PC-9 (cell line): ENCODE results near the gene SLC22A14. TPM values are rescaled to one million over a fixed set of nuclear protein-coding genes. Genes with fewer than 3 reads are reported as not detected.

ENCODE experiments used
- BruUV-seq: library from RNA; stranded (reverse); fragments of 400-500 nt; replicated peaks from 2 replicates; lab custom pipeline; 2021; lab: Mats Ljungman, UMichigan
- CTCF ChIA-PET: fragments of 300-600 bp; sonication (Branson Sonifier 250); formaldehyde crosslinking; loops from one replicate; lab custom pipeline; 2022; ENCODE audit warnings: antibody characterized with exemption; lab: Charles Lee
- POLR2A ChIA-PET: fragments of 300-600 bp; sonication (Branson Sonifier 250); formaldehyde crosslinking; loops from one replicate; lab custom pipeline; 2022; ENCODE audit warnings: antibody characterized with exemption; ENCODE audit not compliant: unreplicated experiment; lab: Charles Lee
- DNase-seq, 2 experiments: peaks; one replicate each; pipeline versions ENCODE4 v3.0.0 to v3.0.0-alpha.2; 2015 to 2022; ENCODE audit warnings: mixed read lengths in 1 of 2
- H2AFZ ChIP-seq: fragments of 200-600 bp; sonication (generic); 2 replicates; pipeline ENCODE4 v1.8.1; 2017; ENCODE audit warnings: antibody characterized with exemption
- H3F3A ChIP-seq: fragments of 200-600 bp; sonication (generic); 2 replicates; pipeline ENCODE4 v1.8.1; 2017; ENCODE audit warnings: antibody characterized with exemption, mild to moderate bottlenecking, low read depth; ENCODE audit not compliant: insufficient read depth
- H3K27ac ChIP-seq: fragments of 200-600 bp; sonication (generic); 2 replicates; pipeline ENCODE4 v1.6.1; 2016; ENCODE audit warnings: mixed run types
- H3K27me3 ChIP-seq: fragments of 200-600 bp; sonication (generic); 2 replicates; pipeline ENCODE4 v1.6.1; 2016; ENCODE audit warnings: low read depth, mixed run types; ENCODE audit not compliant: insufficient read depth
- H3K36me3 ChIP-seq: fragments of 200-600 bp; sonication (generic); 2 replicates; pipeline ENCODE4 v1.6.1; 2016; ENCODE audit warnings: low read depth, mixed run types
- H3K4me1 ChIP-seq: fragments of 200-600 bp; sonication (generic); replicated peaks from 2 replicates; pipeline ENCODE4 v1.6.1; 2016; ENCODE audit warnings: mixed run types; ENCODE audit not compliant: insufficient read depth
- H3K4me2 ChIP-seq: fragments of 200-600 bp; sonication (generic); 2 replicates; pipeline ENCODE4 v1.6.1; 2017; ENCODE audit warnings: mixed run types
- H3K4me3 ChIP-seq: fragments of 200-600 bp; sonication (generic); 2 replicates; pipeline ENCODE4 v1.6.1; 2016; ENCODE audit warnings: mixed run types
- H3K79me2 ChIP-seq: fragments of 200-600 bp; sonication (generic); 2 replicates; pipeline ENCODE4 v1.6.1; 2017; ENCODE audit warnings: low read depth, mixed run types
- H3K9me2 ChIP-seq: fragments of 200-600 bp; sonication (generic); 2 replicates; pipeline ENCODE4 v1.8.1; 2017; ENCODE audit warnings: mild to moderate bottlenecking; ENCODE audit not compliant: insufficient read depth
- H3K9me3 ChIP-seq: fragments of 200-600 bp; sonication (generic); 2 replicates; pipeline ENCODE4 v1.8.1; 2016; ENCODE audit warnings: low read depth; ENCODE audit not compliant: insufficient read depth
- H4K20me1 ChIP-seq: fragments of 200-600 bp; sonication (generic); 2 replicates; pipeline ENCODE4 v1.8.1; 2017; ENCODE audit not compliant: insufficient read depth
- EZH2 ChIP-seq: fragments of 200-600 bp; sonication (generic); IDR thresholded peaks from 2 replicates; pipeline ENCODE4 v1.8.0; 2017; ENCODE audit warnings: antibody characterized with exemption, low read depth
- intact Hi-C: fragments of 100-400 bp; cut with micrococcal nuclease; formaldehyde crosslinking; loops from one replicate; pipeline ENCODE4 v1.10.0; 2022; ENCODE audit not compliant: unreplicated experiment
- total RNA-seq: library from RNA; stranded (reverse); gene quantifications from 2 replicates; pipeline ENCODE4 v1.2.3, GENCODE V29; 2021
- TF ChIP-seq, protein P1 (sequence below): fragments of 200-600 bp; sonication (generic); conservative IDR thresholded peaks from 2 replicates; pipeline ENCODE4 v1.6.1; 2017; ENCODE audit warnings: mixed run types, antibody characterized with exemption, mild to moderate bottlenecking, moderate library complexity

Gene SLC22A14
- total RNA-seq, 1 experiment from 2014 or later, result not detected

DNA sequence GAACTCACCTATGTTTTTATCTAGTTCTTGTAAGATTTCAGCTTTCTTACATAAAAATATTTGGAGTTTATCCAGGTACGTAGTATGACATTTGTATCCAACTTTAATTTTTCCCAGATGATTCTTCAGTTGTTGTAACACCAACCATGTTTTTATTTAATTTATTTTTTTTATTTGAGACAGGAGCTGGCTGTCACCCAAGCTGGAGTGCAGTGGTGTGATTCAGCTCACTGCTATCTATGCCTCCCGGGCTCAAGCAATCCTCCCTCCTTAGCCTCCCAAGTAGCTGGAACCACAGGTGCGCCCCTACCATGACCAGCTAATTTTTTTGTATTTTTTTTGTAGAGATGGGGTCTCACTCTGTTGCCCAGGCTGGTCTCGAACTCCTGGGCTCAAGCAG, 71.1 kb downstream of the SLC22A14 start:
- Histone ChIP-seq H3K4me1 (peaks cover 2% of the 10 kb centered on the region; the same call in 1 of the 2 replicates), H2AFZ (no peak overlapping the region), H3K4me2 (no peak overlapping the region), H3K27me3 (no peaks in the 10 kb centered on the region), H3K9me3 (no peaks in the 10 kb centered on the region), H3K27ac (no peak overlapping the region), H3K36me3 (0 out of 2 replicates have a peak, but pooled peaks cover 5% of the 10 kb centered on the region), H3K79me2 (0 out of 2 replicates have a peak, but pooled peaks cover 2% of the 10 kb centered on the region), H3F3A (no peaks in the 10 kb centered on the region), H4K20me1 (no peaks in the 10 kb centered on the region), H3K4me3 (no peak overlapping the region), H3K9me2 (no peaks in the 10 kb centered on the region)
- CTCF ChIA-PET, result no interaction called here
- no peak for DNase-seq
- TF ChIP-seq, protein P1, sequence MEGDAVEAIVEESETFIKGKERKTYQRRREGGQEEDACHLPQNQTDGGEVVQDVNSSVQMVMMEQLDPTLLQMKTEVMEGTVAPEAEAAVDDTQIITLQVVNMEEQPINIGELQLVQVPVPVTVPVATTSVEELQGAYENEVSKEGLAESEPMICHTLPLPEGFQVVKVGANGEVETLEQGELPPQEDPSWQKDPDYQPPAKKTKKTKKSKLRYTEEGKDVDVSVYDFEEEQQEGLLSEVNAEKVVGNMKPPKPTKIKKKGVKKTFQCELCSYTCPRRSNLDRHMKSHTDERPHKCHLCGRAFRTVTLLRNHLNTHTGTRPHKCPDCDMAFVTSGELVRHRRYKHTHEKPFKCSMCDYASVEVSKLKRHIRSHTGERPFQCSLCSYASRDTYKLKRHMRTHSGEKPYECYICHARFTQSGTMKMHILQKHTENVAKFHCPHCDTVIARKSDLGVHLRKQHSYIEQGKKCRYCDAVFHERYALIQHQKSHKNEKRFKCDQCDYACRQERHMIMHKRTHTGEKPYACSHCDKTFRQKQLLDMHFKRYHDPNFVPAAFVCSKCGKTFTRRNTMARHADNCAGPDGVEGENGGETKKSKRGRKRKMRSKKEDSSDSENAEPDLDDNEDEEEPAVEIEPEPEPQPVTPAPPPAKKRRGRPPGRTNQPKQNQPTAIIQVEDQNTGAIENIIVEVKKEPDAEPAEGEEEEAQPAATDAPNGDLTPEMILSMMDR, result no peak
- TF ChIP-seq EZH2, result no peak
- intact Hi-C loops, result no loop called here
- no TSS peak for BruUV-seq
- POLR2A ChIA-PET, result no interaction called here

DNA sequence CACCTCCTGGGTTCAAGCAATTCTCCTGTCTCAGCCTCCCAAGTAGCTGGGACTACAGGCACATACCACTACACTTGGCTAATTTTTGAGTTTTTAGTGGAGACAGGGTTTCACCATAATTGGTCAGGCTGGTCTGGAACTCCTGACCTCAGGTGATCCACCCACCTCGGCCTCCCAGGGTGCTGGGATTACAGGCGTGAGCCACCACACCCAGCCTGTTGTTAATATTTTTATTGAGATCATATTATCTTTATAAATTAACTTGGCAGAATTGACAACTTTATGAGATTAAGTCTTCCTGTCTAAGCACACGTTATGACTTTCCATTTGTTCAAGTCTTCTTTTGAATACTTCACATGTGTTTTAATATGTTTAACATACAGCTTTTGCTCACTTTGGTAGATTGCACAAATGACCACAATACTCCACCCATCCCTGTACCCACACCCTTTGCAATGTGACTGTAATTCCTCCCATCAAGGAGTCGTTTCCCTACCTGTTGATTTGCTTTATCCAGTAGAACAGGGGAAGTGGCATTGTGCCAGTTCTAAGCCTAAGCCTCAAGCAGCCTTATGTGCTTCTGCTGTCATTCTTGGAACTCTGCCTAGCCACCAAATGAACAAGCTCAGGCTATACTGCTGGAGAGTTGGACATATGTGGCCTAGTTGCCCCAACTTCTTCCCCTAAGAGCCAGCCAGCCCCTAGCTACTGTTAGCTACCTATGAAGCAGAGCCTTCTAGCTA, 72.7 kb downstream of the SLC22A14 start:
- DNase-seq, result no peak
- H4K20me1 ChIP-seq, result no peaks in the 10 kb centered on the region; the same call in 1 of the 2 replicates
- intact Hi-C loops, result no loop called here
- H3K4me2 ChIP-seq, result no peak overlapping the region
- BruUV-seq, result no TSS peak
- H3K9me3 ChIP-seq, result no peaks in the 10 kb centered on the region
- no peaks in the 10 kb centered on the region for H3K4me1 ChIP-seq
- H2AFZ ChIP-seq, result no peak overlapping the region
- no peak overlapping the region for H3K4me3 ChIP-seq
- TF ChIP-seq, protein P1, result no peak
- TF ChIP-seq EZH2, result no peak
- no peak overlapping the region for H3K27ac ChIP-seq
- ChIA-PET CTCF (no interaction called here), POLR2A (interaction anchor here (0.6 kb wide), 1 partner anchor 418 kb away, joined by 12 read pairs; no protein-coding TSS in a partner anchor)
- no peaks in the 10 kb centered on the region for H3K9me2 ChIP-seq
- no peaks in the 10 kb centered on the region for H3K79me2 ChIP-seq
- H3K27me3 ChIP-seq, result no peaks in the 10 kb centered on the region
- H3K36me3 ChIP-seq, result 0 out of 2 replicates have a peak, but pooled peaks cover 5% of the 10 kb centered on the region
- H3F3A ChIP-seq, result no peaks in the 10 kb centered on the region

DNA sequence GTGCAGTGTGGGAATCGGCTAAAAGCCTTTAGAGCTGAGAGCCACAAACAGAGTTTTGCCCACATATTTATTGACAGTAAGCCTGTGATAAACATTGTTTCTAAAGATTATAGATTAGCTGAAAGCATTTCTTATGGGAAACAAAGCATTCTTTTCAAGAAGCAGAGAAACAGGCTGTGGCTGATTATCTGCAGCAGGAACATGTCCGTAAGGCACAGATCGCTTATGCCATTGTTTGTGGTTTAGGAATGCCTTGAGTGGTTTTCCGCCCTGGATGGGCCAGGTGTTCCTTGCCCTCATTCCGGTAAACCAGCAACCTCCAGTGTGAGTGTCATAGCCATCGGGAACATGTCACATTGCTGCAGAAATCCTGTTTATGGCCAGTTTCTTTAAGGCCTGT, 76.9 kb downstream of the SLC22A14 start:
- Histone ChIP-seq H4K20me1 (no peaks in the 10 kb centered on the region; the same call in 1 of the 2 replicates), H3K79me2 (no peaks in the 10 kb centered on the region), H3K4me3 (no peak overlapping the region), H3K9me3 (no peaks in the 10 kb centered on the region), H3K27me3 (no peaks in the 10 kb centered on the region), H3K27ac (no peak overlapping the region), H3K36me3 (no peaks in the 10 kb centered on the region), H2AFZ (no peak overlapping the region), H3K9me2 (no peaks in the 10 kb centered on the region), H3K4me1 (no peaks in the 10 kb centered on the region), H3K4me2 (no peak overlapping the region), H3F3A (no peaks in the 10 kb centered on the region)
- no peak for DNase-seq
- CTCF ChIA-PET, result interaction anchor here (0.7 kb wide), 1 partner anchor 239 kb away, joined by 12 read pairs; no protein-coding TSS in a partner anchor
- no TSS peak for BruUV-seq
- POLR2A ChIA-PET, result no interaction called here
- TF ChIP-seq, protein P1, result no peak
- no peak for TF ChIP-seq EZH2
- intact Hi-C loops, result no loop called here
